GM06990 (cell line): Measurements from ENCODE around the gene COL4A2.

Source experiments
- DNase-seq: peaks from one replicate; pipeline ENCODE4 v3.0.0-alpha.2; 2011; ENCODE audit not compliant: insufficient read length; ENCODE audit errors: extremely low read depth
- H3K27me3 ChIP-seq: replicated peaks from 2 replicates; pipeline ENCODE4 v1.6.0; 2011; ENCODE audit warnings: low read length; ENCODE audit not compliant: control insufficient read depth, insufficient read depth
- H3K36me3 ChIP-seq: 2 replicates; pipeline ENCODE4 v1.5.1; 2011; ENCODE audit warnings: low read length; ENCODE audit not compliant: control insufficient read depth, insufficient read depth
- H3K4me3 ChIP-seq: replicated peaks from 2 replicates; pipeline ENCODE4 v1.5.1; 2011; ENCODE audit warnings: low read depth, mild to moderate bottlenecking, control low read depth, low read length
- TF ChIP-seq, protein P1 (sequence below): IDR thresholded peaks from 2 replicates; pipeline ENCODE4 v1.5.1; 2011; ENCODE audit warnings: low read length, control low read depth, mild to moderate bottlenecking, inconsistent platforms; ENCODE audit not compliant: insufficient read depth, poor library complexity, severe bottlenecking

COL4A2 gene

DNA sequence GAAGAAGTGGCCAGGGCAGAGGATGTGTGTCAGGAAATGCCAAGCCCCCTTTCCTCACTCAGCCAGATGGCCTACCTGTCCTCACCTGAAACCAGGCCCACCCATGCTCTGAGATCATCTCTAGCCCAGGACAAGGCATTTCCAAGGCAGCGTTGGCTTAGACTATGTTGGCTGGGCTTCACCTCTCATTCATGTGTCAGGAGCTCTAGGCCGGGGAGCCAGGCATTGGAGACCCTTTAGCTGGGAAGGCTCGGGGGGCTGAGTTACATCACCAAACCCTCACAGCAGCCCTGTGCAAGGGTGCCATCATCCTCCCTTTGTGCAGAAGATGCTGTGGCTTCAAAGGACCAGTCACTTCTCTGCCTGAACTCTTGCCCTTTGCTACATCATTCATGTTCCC, 40.0 kb downstream of the COL4A2 start:
- no peaks in the 10 kb centered on the region for H3K36me3 ChIP-seq
- H3K27me3 ChIP-seq: no peaks in the 10 kb centered on the region; the same call in 1 of the 2 replicates
- H3K4me3 ChIP-seq: no peak overlapping the region
- no peak for DNase-seq
- TF ChIP-seq, protein P1, sequence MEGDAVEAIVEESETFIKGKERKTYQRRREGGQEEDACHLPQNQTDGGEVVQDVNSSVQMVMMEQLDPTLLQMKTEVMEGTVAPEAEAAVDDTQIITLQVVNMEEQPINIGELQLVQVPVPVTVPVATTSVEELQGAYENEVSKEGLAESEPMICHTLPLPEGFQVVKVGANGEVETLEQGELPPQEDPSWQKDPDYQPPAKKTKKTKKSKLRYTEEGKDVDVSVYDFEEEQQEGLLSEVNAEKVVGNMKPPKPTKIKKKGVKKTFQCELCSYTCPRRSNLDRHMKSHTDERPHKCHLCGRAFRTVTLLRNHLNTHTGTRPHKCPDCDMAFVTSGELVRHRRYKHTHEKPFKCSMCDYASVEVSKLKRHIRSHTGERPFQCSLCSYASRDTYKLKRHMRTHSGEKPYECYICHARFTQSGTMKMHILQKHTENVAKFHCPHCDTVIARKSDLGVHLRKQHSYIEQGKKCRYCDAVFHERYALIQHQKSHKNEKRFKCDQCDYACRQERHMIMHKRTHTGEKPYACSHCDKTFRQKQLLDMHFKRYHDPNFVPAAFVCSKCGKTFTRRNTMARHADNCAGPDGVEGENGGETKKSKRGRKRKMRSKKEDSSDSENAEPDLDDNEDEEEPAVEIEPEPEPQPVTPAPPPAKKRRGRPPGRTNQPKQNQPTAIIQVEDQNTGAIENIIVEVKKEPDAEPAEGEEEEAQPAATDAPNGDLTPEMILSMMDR: no peak

DNA sequence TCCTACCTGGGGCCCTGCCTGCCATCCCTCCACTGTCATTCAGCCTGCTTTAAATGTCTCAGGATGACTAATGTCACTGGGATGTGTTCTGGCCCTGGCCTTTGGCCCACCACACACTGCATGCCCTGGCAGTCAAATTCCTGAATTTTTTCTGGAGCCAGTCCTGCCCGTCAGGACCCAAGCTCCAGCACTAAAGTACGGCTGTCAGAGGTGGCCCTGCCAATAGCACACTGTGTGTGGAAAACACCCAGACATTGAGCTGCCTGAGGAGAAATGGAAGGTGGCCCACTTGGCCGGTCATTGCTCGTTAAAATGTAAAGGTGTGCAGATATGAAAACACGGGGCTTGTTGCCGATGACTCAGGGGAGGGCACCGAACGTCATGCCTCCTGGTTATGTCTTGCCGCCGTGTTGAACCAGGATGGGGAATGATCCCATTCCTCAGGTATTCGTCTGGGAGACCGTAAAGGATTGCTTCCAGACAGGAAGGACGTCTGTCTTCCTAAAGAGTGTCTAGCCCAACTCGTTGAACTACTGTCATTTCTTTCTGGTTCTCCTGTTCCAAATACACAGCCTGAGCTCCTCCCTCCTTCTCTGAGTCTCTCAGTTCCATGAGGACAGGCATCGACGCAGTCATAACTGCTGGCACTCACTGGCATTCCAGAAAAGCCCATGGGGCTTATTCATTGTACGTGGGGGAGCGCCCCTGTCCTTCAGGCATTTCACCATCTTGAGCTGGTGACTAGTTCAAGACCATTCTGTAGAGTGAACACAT, 40.6 kb downstream of the COL4A2 start:
- Histone ChIP-seq H3K36me3 (no peaks in the 10 kb centered on the region), H3K4me3 (no peak overlapping the region), H3K27me3 (no peaks in the 10 kb centered on the region; the same call in 1 of the 2 replicates)
- DNase-seq: no peak
- TF ChIP-seq, protein P1: no peak

DNA sequence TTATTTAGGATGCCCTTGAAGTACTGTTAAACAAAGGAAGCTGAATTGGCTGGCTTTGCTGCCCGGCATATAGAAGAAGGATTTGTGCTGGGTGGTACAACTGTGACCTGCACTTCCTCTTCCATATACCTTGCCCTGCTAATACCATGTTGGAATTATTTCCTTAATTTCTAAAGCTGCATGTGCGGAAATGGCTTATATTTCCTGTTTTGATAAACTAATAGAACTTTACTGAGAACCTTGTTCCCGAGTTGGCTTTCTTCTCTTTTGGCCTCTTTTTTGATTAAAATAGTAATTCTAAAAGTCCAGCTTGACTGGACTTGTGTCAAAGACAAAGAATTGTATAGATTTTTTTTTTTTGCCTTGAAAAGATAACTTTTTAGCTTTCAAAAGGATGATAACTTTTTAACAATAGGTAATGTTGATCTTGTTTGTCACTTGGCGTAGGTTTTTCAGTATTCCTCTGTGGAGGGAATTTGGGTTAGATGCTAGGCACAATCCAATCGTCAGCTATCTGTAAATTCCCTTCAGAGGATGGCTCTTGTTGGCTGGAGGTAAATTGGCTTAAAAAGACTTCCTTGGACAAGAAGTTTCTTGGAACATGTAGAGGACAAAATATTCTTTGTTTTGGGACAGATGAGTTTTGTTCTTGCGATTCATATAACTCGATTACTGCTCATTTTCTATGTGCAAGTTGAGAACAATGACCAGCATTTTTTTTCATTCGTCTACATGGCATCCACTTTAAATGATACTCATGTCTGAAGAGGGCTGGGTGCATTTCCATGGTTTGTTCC, 41.4 kb downstream of the COL4A2 start:
- no peak overlapping the region for H3K4me3 ChIP-seq
- no peak for DNase-seq
- H3K36me3 ChIP-seq: no peaks in the 10 kb centered on the region
- no peaks in the 10 kb centered on the region; the same call in 1 of the 2 replicates for H3K27me3 ChIP-seq
- TF ChIP-seq, protein P1: no peak

DNA sequence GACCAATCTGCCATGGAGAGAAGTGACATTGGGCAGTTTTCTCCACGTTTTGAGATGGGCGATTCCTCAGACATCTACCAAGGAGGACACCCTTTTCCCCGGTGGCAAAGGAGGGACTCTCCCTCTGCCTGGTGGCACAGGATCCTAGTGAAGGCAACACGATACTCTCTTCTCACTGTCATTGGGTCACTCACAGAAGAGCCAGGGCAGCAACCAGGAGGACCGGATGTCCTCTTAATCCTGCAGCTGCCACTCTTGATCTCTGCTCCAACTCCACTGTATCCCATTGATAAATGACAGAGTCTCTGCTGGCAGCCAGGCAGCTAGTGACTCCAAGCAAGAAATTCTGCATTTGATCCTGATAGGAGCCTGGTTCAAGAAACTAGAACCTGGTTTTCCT, 42.2 kb downstream of the COL4A2 start:
- TF ChIP-seq, protein P1: no peak
- no peak for DNase-seq
- Histone ChIP-seq H3K36me3 (no peaks in the 10 kb centered on the region), H3K4me3 (no peak overlapping the region), H3K27me3 (no peaks in the 10 kb centered on the region; the same call in 1 of the 2 replicates)

DNA sequence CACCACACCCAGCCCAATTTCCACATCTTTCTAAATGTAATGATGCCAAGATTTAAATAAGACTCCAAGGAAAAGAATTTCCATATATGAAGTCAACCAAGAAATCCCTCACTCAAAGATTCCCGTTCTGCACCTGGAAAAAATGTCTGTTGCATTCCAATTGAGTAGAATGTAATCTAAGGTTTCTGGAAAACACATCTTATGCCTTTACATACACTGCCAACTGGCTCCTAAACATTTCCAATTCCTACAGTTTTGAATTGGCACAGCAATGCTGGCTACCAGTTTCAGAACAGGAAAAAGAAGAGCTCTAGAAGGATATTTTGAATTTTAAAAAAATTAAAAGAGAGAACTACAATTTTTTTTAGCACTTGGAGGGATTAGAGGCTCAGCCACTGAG, 43.0 kb downstream of the COL4A2 start:
- DNase-seq: no peak
- H3K27me3 ChIP-seq: no peaks in the 10 kb centered on the region; the same call in 1 of the 2 replicates
- H3K36me3 ChIP-seq: no peaks in the 10 kb centered on the region

More for the DNA sequence above, 43.0 kb downstream of the COL4A2 start:
- TF ChIP-seq, protein P1: no peak
- no peak overlapping the region for H3K4me3 ChIP-seq
